Panc1 (cell line): ENCODE results near the gene PSD4. TPM values are rescaled to one million over a fixed set of nuclear protein-coding genes. Genes with fewer than 3 reads are reported as not detected.

Experiments
- ATAC-seq: fragments of 200-7000 bp; cut with Tn5 transposase; 2 replicates; pipeline ENCODE4 v1.9.1; 2020; ENCODE audit warnings: mild to moderate bottlenecking, moderate library complexity
- BruUV-seq: library from RNA; stranded (reverse); fragments of 400-500 nt; replicated peaks from 2 replicates; lab custom pipeline; 2021; lab: Mats Ljungman, UMichigan
- CTCF ChIA-PET: fragments of 300-600 bp; sonication (Branson Sonifier 250); formaldehyde crosslinking; loops from one replicate; lab custom pipeline; 2022; ENCODE audit warnings: antibody characterized with exemption; lab: Charles Lee
- POLR2A ChIA-PET: fragments of 300-600 bp; sonication (Branson Sonifier 250); formaldehyde crosslinking; loops from one replicate; lab custom pipeline; 2022; ENCODE audit warnings: antibody characterized with exemption; lab: Charles Lee
- DNase-seq: peaks from one replicate; pipeline ENCODE4 v3.0.0-alpha.2; 2010; ENCODE audit warnings: low read depth, low spot score
- H3K27ac ChIP-seq: 2 replicates; pipeline ENCODE4 v1.5.1; 2011; ENCODE audit warnings: mild to moderate bottlenecking, low read length, inconsistent platforms
- H3K27me3 ChIP-seq: fragments of 200-500 bp; sonication (Bioruptor generic); 2 replicates; pipeline ENCODE4 v1.6.0; 2014; ENCODE audit warnings: low read length, inconsistent platforms; ENCODE audit not compliant: control insufficient read depth, insufficient read depth
- H3K36me3 ChIP-seq: fragments of 200-500 bp; sonication (Bioruptor generic); 2 replicates; pipeline ENCODE4 v1.5.1; 2014; ENCODE audit warnings: inconsistent platforms, mild to moderate bottlenecking, low read length, moderate library complexity; ENCODE audit not compliant: control insufficient read depth, insufficient read depth
- H3K4me1 ChIP-seq: 2 replicates; pipeline ENCODE4 v1.5.1; 2011; ENCODE audit warnings: inconsistent platforms, mild to moderate bottlenecking, low read length, moderate library complexity; ENCODE audit not compliant: control insufficient read depth, insufficient read depth
- H3K4me3 ChIP-seq, 2 experiments: 2 replicates each; pipeline ENCODE4 v1.5.1; 2011 to 2012; ENCODE audit warnings: low read depth in 2 of 2, low read length in 2 of 2, mild to moderate bottlenecking in 2 of 2, inconsistent platforms in 1 of 2, moderate library complexity in 1 of 2
- H3K9me3 ChIP-seq: fragments of 200-500 bp; sonication (Bioruptor generic); 2 replicates; pipeline ENCODE4 v1.5.1; 2014; ENCODE audit warnings: low read depth, mild to moderate bottlenecking, inconsistent platforms, low read length, moderate library complexity; ENCODE audit not compliant: control insufficient read depth, insufficient read depth
- POLR2AphosphoS5 ChIP-seq: IDR thresholded peaks from 2 replicates; pipeline ENCODE4 v1.6.1; 2012; ENCODE audit warnings: mild to moderate bottlenecking, low read depth, low read length, moderate library complexity
- SIN3A ChIP-seq: IDR thresholded peaks from 2 replicates; pipeline ENCODE4 v1.6.1; 2012; ENCODE audit warnings: low read depth, mild to moderate bottlenecking, low read length, moderate library complexity, borderline replicate concordance; ENCODE audit not compliant: insufficient read depth
- TCF7L2 ChIP-seq: IDR thresholded peaks from 2 replicates; pipeline ENCODE4 v1.6.1; 2011; ENCODE audit warnings: mild to moderate bottlenecking, low read depth, low read length, inconsistent platforms
- in situ Hi-C: cut with HindIII; loops from 2 replicates; pipeline ENCODE4 v1.10.0; 2016; ENCODE audit warnings: low sequenced_read_pairs, low pct_unique_long_range_greater_than_20kb
- intact Hi-C: fragments of 100-400 bp; cut with micrococcal nuclease; formaldehyde crosslinking; loops from one replicate; pipeline ENCODE4 v1.10.0; 2022; ENCODE audit not compliant: unreplicated experiment
- total RNA-seq: library from RNA; stranded (reverse); gene quantifications from one replicate; pipeline ENCODE4 v1.2.1, GENCODE V29; 2021; ENCODE audit not compliant: unreplicated experiment
- TF ChIP-seq, protein P1 (sequence below): fragments of 450-650 bp; IDR thresholded peaks from 2 replicates; pipeline ENCODE4 v1.5.1; 2017; ENCODE audit warnings: mild to moderate bottlenecking
- TF ChIP-seq, protein P2 (sequence below), 2 experiments: IDR thresholded peaks; 2 replicates each; pipeline ENCODE4 v1.6.1; 2011 to 2012; ENCODE audit warnings: low read depth in 2 of 2, control low read depth in 1 of 2, low read length in 1 of 2, mild to moderate bottlenecking in 1 of 2, moderate library complexity in 1 of 2; ENCODE audit not compliant: insufficient read depth in 1 of 2

Gene PSD4
- total RNA-seq, 1 experiment from 2014 or later, result 3.6 TPM

DNA sequence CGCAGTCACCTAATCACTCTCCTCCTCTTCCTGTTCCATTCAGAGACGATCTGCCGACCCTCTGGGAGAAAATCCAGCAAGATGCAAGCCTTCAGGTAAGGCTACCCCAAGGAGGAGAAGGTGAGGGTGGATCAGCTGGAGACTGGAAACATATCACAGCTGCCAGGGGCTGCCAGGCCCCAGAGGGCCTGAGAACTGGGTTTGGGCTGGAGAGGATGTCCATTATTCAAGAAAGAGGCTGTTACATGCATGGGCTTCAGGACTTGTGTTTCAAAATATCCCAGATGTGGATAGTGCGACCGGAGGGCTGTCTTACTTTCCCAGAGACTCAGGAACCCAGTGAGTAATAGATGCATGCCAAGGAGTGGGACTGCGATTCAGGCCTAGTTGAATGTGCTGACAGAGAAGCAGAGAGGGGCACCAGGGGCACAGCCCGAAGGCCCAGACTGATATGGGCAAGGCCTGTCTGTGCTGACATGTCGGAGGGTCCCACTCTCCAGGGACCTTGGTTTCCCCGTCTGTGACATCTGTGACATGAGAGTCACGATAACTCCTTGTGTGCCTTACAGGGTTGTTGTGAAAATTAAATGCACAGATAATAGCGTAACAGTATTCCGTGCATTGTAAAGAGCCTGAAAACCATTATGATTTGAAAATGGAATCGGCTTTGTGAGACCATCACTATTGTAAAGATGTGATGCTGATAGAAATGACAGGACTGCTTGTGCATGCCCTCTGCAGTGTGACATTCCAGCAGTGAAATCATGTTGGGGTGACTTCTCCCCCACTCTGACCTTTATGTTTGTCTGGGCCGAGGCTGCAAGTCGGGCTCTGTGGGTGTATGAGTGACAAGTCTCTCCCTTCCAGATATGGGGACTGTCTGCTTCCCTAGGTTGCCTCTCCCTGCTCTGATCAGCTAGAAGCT is 45.9 kb upstream of the PSD4 start:
- DNase-seq (no peak), ATAC-seq (no peak)
- peaks cover 4% of the 10 kb centered on the region; the same call in 1 of the 2 replicates for H3K27me3 ChIP-seq
- H3K4me1 ChIP-seq, result no peaks in the 10 kb centered on the region
- no peaks in the 10 kb centered on the region for H3K9me3 ChIP-seq
- ChIA-PET CTCF (no interaction called here), POLR2A (no interaction called here)
- no TSS peak for BruUV-seq
- no peak overlapping the region for H3K4me3 ChIP-seq
- in situ Hi-C loops (no loop called here), intact Hi-C loops (no loop called here)
- H3K36me3 ChIP-seq, result no peaks in the 10 kb centered on the region
- H3K27ac ChIP-seq, result no peak overlapping the region
- TF ChIP-seq POLR2AphosphoS5, result no peak
- TF ChIP-seq, protein P1, sequence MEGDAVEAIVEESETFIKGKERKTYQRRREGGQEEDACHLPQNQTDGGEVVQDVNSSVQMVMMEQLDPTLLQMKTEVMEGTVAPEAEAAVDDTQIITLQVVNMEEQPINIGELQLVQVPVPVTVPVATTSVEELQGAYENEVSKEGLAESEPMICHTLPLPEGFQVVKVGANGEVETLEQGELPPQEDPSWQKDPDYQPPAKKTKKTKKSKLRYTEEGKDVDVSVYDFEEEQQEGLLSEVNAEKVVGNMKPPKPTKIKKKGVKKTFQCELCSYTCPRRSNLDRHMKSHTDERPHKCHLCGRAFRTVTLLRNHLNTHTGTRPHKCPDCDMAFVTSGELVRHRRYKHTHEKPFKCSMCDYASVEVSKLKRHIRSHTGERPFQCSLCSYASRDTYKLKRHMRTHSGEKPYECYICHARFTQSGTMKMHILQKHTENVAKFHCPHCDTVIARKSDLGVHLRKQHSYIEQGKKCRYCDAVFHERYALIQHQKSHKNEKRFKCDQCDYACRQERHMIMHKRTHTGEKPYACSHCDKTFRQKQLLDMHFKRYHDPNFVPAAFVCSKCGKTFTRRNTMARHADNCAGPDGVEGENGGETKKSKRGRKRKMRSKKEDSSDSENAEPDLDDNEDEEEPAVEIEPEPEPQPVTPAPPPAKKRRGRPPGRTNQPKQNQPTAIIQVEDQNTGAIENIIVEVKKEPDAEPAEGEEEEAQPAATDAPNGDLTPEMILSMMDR, result no peak
- TF ChIP-seq, protein P2, sequence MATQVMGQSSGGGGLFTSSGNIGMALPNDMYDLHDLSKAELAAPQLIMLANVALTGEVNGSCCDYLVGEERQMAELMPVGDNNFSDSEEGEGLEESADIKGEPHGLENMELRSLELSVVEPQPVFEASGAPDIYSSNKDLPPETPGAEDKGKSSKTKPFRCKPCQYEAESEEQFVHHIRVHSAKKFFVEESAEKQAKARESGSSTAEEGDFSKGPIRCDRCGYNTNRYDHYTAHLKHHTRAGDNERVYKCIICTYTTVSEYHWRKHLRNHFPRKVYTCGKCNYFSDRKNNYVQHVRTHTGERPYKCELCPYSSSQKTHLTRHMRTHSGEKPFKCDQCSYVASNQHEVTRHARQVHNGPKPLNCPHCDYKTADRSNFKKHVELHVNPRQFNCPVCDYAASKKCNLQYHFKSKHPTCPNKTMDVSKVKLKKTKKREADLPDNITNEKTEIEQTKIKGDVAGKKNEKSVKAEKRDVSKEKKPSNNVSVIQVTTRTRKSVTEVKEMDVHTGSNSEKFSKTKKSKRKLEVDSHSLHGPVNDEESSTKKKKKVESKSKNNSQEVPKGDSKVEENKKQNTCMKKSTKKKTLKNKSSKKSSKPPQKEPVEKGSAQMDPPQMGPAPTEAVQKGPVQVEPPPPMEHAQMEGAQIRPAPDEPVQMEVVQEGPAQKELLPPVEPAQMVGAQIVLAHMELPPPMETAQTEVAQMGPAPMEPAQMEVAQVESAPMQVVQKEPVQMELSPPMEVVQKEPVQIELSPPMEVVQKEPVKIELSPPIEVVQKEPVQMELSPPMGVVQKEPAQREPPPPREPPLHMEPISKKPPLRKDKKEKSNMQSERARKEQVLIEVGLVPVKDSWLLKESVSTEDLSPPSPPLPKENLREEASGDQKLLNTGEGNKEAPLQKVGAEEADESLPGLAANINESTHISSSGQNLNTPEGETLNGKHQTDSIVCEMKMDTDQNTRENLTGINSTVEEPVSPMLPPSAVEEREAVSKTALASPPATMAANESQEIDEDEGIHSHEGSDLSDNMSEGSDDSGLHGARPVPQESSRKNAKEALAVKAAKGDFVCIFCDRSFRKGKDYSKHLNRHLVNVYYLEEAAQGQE (IDR thresholded peaks at IDR 0.05; ENCODE audit: insufficient read depth in 1 of 2, low read depth in 2 of 2, low read length in 1 of 2), result no peak
- no peak for TF ChIP-seq TCF7L2

DNA sequence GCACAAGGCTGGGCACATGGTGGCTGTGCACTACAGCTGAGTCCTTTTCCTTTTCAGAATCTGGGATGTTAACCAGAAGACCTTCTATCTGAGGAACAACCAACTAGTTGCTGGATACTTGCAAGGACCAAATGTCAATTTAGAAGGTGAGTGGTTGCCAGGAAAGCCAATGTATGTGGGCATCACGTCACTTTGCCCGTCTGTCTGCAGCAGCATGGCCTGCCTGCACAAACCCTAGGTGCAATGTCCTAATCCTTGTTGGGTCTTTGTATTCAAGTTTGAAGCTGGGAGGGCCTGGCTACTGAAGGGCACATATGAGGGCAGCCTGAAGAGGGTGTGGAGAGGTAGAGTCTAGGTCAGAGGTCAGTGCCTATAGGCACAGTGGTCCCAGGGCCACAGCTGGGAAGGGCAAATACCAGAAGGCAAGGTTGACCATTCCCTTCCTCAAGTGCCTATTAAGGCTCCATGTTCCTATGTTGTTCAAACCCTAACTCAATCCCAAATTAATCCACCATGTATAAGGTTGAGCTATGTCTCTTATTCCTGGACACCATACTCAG is 44.2 kb upstream of the PSD4 start:
- no TSS peak for BruUV-seq
- DNase-seq (no peak), ATAC-seq (no peak)
- H3K36me3 ChIP-seq, result no peaks in the 10 kb centered on the region
- intact Hi-C loops, result no loop called here
- no peak overlapping the region for H3K4me3 ChIP-seq
- no peaks in the 10 kb centered on the region for H3K9me3 ChIP-seq
- no peaks in the 10 kb centered on the region for H3K4me1 ChIP-seq
- CTCF ChIA-PET, result no interaction called here
- POLR2A ChIA-PET, result no interaction called here
- TF ChIP-seq POLR2AphosphoS5 (no peak), TCF7L2 (no peak), SIN3A (no peak)
- TF ChIP-seq, protein P2 (IDR thresholded peaks at IDR 0.05; ENCODE audit: insufficient read depth in 1 of 2, low read depth in 2 of 2, low read length in 1 of 2), result no peak
- TF ChIP-seq, protein P1, result no peak
- no peak overlapping the region for H3K27ac ChIP-seq
- H3K27me3 ChIP-seq, result peaks cover 3% of the 10 kb centered on the region; the same call in 1 of the 2 replicates
- in situ Hi-C loops, result no loop called here
